Neuron (in vitro differentiated cells): Measurements from ENCODE around the gene FAM120A.

Experiments
- H2AFZ ChIP-seq: one replicate; pipeline ENCODE4 v1.6.1; 2013; ENCODE audit warnings: low read depth, mild to moderate bottlenecking, inconsistent platforms, low read length, moderate library complexity
- H3K27me3 ChIP-seq: one replicate; pipeline ENCODE4 v1.6.1; 2013; ENCODE audit warnings: low read length; ENCODE audit not compliant: insufficient read depth
- H3K36me3 ChIP-seq: one replicate; pipeline ENCODE4 v1.6.1; 2013; ENCODE audit warnings: low read length; ENCODE audit not compliant: insufficient read depth
- H3K4me1 ChIP-seq: one replicate; pipeline ENCODE4 v1.6.1; 2013; ENCODE audit warnings: low read length; ENCODE audit not compliant: insufficient read depth
- H3K4me3 ChIP-seq: 2 replicates; pipeline ENCODE4 v1.5.1; 2013; ENCODE audit warnings: mild to moderate bottlenecking, low read length, moderate library complexity
- H3K9me3 ChIP-seq: one replicate; pipeline ENCODE4 v1.6.1; 2013; ENCODE audit warnings: low read length

The FAM120A gene, protein sequence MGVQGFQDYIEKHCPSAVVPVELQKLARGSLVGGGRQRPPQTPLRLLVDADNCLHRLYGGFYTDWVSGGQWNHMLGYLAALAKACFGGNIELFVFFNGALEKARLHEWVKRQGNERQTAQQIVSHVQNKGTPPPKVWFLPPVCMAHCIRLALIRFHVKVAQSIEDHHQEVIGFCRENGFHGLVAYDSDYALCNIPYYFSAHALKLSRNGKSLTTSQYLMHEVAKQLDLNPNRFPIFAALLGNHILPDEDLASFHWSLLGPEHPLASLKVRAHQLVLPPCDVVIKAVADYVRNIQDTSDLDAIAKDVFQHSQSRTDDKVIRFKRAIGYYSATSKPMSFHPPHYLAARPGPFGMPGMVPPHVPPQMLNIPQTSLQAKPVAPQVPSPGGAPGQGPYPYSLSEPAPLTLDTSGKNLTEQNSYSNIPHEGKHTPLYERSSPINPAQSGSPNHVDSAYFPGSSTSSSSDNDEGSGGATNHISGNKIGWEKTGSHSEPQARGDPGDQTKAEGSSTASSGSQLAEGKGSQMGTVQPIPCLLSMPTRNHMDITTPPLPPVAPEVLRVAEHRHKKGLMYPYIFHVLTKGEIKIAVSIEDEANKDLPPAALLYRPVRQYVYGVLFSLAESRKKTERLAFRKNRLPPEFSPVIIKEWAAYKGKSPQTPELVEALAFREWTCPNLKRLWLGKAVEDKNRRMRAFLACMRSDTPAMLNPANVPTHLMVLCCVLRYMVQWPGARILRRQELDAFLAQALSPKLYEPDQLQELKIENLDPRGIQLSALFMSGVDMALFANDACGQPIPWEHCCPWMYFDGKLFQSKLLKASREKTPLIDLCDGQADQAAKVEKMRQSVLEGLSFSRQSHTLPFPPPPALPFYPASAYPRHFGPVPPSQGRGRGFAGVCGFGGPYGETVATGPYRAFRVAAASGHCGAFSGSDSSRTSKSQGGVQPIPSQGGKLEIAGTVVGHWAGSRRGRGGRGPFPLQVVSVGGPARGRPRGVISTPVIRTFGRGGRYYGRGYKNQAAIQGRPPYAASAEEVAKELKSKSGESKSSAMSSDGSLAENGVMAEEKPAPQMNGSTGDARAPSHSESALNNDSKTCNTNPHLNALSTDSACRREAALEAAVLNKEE

DNA sequence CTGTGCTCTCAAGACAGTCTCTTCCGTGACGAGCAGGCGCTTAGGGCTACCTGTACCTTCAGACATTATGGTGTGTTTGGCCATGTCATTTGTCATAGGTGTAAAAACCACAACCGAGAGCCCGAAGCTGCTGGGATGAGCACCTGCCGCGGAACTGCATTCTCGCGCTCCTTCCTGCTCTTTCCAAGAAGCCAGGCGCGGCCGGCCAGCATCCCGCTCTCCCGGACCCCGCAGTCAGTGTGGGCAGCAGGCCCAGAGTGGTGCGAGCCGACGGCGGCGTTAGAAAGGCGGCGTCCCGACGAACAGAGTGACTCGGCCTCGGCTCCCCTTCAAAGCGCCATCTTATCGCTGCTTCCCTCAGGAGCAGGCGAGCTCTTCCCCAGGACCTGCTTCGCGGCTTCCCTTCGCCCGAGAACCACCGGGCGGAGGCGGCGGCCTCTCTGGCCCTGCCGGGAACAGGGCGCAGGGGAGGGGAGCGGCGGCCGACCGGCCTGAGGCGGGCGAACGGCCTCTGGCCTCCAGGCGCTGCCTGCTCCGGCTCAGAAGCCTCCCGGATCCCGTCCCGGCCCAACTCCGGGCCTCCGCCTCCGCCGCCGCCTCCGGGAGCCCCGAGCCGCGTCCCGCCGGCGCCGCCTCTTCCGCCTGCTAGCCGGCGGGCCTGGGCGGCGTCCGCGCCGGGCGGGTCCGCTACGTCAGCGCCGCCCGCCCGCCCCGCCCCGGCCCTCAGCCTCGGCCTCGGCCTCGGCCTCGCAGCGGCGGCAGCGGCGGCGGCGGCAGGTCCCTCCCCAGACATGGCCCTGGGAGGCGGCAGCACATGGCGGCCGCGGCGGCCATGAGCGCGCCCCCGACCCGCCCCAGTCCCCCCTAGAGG, at the start of gene FAM120A:
FAM120A (plus strand) TSS at position 741 of the 871 bp plus-strand sequence. CDS start 231 bp downstream, outside the sequence.
- peaks cover 26% of the 10 kb centered on the region for H3K36me3 ChIP-seq

DNA sequence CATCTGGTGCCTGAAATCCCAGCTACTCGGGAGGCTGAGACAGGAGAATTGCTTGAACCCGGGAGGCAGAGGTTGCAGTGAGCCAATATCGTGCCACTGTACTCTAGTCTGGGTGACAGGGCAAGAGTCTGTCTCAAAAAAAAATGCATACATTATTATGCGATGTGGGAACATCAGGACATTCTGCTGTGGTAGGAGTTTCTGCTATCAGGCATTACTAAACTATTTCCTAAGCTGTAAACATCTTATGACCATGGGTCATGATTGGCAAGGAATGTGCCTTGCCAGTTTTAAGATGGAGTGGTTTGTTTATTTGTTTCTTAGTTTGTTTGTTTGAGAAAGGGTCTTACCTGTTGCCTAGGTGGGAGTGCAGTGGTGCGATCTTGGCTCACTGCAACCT, 45.1 kb upstream of the FAM120A start:
- H3K4me3 ChIP-seq, result no peak overlapping the region
- H3K36me3 ChIP-seq, result no peaks in the 10 kb centered on the region
- no peaks in the 10 kb centered on the region for H3K27me3 ChIP-seq
- no peaks in the 10 kb centered on the region for H3K4me1 ChIP-seq
- no peaks in the 10 kb centered on the region for H3K9me3 ChIP-seq
- H2AFZ ChIP-seq, result no peak overlapping the region

More for the DNA sequence above, at the start of gene FAM120A:
- H3K4me3 ChIP-seq, result peak within 1 kb of the TSS; percentile 97
- peak within 1 kb of the TSS; percentile 78 for H2AFZ ChIP-seq
- H3K4me1 ChIP-seq, result peaks cover 15% of the 10 kb centered on the region
- no peaks in the 10 kb centered on the region for H3K9me3 ChIP-seq
- H3K27me3 ChIP-seq, result no peaks in the 10 kb centered on the region

DNA sequence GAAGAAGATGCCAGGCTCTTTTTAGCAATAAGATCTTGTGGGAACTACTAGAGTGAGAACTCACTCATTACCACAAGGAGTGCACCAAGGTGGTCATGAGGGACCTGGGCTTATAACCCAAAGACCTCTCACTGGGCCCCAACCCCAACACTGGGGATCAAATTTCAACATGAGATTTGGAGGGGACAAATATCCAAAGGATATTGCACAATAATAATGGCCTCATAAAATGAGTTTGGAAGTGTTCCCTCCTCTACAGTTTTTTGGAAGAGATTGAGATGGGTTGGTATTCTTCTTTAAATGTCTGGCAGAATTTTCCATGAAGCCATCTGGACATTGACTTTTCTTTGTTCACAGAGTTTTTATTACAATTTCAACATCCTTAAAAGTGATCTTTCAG, 38.0 kb upstream of the FAM120A start:
- Histone ChIP-seq H2AFZ (no peak overlapping the region), H3K36me3 (no peaks in the 10 kb centered on the region), H3K27me3 (no peaks in the 10 kb centered on the region), H3K4me1 (no peaks in the 10 kb centered on the region), H3K9me3 (no peaks in the 10 kb centered on the region), H3K4me3 (no peak overlapping the region)

DNA sequence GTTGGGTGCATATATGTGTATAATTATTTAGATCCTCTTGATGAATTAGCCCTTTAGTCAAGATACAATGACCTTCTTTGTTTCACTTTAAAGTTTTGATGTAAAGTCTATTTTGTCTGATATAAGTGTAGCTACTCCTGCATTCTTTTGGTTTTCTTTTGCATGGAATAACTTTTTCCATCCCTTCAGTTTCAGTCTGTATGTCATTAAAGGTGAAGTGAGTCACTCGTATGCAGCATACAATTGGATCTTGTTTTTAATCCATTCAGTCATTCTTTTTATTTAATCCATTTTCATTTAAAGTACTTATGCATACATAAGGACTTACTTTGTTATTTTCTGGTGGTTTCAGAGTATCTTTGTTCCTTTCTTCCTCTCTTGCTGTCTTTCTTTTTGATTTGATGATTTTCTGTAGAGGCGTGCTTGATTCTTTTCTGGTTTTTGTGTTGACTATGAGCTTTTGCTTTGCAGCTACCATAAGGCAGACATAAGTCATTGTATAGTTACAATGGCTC, 36.3 kb upstream of the FAM120A start:
- Histone ChIP-seq H3K9me3 (peaks cover 5% of the 10 kb centered on the region), H3K36me3 (no peaks in the 10 kb centered on the region), H3K4me1 (no peaks in the 10 kb centered on the region), H3K4me3 (no peak overlapping the region), H3K27me3 (no peaks in the 10 kb centered on the region), H2AFZ (no peak overlapping the region)

DNA sequence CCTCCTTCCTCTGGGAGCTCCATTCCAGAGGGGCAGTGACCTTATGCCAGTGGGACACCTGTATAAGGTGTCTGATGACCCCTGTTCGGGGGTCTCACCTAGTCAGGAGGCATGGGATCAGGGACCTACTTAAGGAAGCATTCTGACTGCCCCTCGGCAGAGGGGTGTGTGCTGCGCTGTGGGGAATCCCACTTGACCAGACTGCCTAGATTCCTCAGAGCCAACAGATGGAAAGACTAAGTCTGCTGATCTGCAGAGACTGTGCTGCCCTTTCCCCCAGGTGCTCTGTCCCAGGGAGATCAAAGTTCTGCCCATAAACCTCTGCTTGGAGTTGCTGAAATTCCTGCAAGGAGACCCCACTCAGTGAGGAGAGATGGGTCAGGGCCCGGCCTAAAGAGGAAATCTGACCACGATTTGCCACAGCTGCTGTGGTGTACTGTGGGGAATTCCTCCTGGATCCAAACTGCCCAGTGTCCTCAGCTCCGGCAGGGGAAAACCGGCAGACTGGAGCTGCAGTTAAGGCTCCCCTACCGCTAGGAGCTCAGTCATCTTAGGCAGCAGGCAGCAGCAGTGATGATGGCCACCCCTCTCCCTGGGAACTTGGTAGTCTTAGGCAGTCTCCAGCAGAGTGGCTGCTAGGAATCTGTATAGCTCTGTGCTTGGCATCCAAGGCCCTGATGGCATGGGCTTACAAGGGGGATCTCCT, 34.8 kb upstream of the FAM120A start:
- no peak overlapping the region for H2AFZ ChIP-seq
- peaks cover 5% of the 10 kb centered on the region for H3K9me3 ChIP-seq
- H3K27me3 ChIP-seq, result no peaks in the 10 kb centered on the region
- no peaks in the 10 kb centered on the region for H3K4me1 ChIP-seq
- no peak overlapping the region for H3K4me3 ChIP-seq
- no peaks in the 10 kb centered on the region for H3K36me3 ChIP-seq

DNA sequence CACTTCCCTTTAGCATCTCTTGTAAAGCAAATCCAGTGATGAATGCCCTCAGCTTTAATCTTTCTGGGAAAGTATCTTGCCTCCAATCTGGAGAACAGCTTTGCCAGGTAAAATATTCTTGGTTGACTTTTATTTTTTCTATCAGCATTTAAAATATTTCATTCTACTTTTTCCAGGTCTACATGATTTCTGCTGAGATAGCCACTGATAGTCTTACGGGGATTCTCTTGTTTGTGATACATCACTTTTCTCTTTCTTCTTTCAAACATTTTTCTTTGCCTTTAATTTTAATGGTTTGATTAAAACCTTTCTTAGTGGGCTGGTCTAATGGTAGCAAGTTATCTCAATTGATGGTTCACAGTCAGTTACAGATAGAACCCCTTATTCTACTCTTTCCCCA, 33.9 kb upstream of the FAM120A start:
- no peaks in the 10 kb centered on the region for H3K36me3 ChIP-seq
- H3K27me3 ChIP-seq, result no peaks in the 10 kb centered on the region
- H3K4me1 ChIP-seq, result no peaks in the 10 kb centered on the region
- no peak overlapping the region for H3K4me3 ChIP-seq
- H3K9me3 ChIP-seq, result peaks cover 5% of the 10 kb centered on the region
- no peak overlapping the region for H2AFZ ChIP-seq

DNA sequence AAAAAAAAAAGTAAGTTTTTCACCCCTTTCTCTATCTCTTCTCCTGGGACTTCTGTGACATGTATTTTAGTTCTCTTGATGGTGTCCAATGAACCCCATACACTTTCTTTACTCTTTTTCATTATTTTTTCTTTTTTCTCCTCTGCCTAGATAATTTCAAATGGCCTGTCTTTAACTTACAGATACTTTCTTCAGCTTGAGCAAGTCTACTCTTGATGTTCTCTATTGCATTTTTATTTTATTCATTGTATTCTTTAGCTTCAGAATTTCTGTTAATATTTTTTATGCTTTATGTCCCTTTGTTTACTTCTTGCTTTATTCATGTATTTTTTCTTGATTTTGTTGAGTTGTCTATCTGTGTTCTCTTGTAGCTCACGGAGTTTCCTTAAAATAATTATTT, 32.5 kb upstream of the FAM120A start:
- H3K4me3 ChIP-seq, result no peak overlapping the region

DNA sequence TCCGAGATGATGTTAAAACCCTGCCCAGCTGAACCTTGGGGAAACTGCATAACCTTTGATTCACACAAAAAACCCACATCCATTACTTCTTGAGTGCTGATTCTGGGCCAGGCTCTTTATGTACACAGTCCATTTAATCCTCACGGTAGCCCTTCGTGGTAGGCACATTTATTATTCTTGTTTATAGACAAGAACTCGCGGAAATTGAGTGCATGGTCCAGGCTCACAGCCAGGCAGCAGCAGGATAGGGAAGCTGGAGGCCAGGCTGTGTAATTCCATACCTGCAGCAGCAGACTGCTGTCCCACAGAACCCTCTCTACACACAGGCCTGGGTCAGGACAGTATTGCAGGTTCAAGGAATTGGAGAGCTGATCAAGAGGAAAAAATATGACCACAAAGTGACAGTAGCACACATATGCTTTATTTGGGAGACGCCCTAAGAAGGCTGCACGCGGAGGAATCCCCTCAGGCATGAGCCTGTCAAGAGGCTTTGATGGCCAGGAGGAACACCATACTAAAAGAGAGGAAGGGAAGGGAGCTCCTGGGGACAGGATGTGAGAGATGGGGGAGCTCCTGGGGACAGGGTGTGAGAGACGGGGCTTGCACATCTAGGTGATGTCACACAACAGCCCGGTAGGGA, 28.4 kb upstream of the FAM120A start:
- Histone ChIP-seq H3K9me3 (peaks cover 5% of the 10 kb centered on the region), H3K36me3 (no peaks in the 10 kb centered on the region), H3K4me1 (no peaks in the 10 kb centered on the region), H2AFZ (no peak overlapping the region), H3K27me3 (no peaks in the 10 kb centered on the region), H3K4me3 (no peak overlapping the region)

More for the DNA sequence above, 32.5 kb upstream of the FAM120A start:
- Histone ChIP-seq H3K27me3 (no peaks in the 10 kb centered on the region), H3K9me3 (peaks cover 5% of the 10 kb centered on the region), H2AFZ (no peak overlapping the region), H3K36me3 (no peaks in the 10 kb centered on the region), H3K4me1 (no peaks in the 10 kb centered on the region)

DNA sequence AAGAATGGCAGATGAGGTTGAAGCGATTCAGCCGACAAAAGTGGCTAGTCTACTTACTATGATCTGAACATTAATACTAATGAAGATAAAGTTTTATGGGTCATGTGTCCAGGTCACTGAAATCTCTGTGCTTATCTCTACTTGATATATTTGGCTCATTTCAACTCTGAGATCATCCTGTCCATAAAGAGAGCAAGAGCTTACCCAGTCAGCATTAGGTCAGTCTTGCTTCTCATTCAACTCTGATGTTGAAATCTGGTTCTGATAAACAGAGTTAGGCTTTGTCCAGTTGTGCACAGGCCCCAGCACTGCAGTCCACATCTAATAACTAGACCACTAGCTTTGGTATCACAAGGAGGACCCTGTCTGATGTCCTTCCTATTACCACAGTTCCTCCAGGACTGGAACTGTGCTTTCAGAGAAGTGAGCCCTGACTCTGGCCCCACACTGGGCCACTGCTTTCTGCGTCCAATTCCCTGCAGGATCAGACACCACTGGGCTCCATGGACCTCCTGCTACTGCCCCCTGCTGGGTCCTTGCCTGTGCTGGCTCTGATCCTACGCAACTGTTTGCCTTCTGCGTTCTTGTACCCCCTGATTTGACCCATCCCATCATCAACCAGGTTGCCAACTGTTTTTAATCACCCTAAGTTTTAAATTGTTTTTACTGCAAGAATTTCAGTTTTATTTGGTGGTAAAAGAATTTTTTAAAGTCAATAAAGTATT, 23.7 kb upstream of the FAM120A start:
- Histone ChIP-seq H2AFZ (no peak overlapping the region), H3K4me3 (no peak overlapping the region), H3K27me3 (no peaks in the 10 kb centered on the region), H3K36me3 (no peaks in the 10 kb centered on the region), H3K4me1 (no peaks in the 10 kb centered on the region), H3K9me3 (no peaks in the 10 kb centered on the region)

DNA sequence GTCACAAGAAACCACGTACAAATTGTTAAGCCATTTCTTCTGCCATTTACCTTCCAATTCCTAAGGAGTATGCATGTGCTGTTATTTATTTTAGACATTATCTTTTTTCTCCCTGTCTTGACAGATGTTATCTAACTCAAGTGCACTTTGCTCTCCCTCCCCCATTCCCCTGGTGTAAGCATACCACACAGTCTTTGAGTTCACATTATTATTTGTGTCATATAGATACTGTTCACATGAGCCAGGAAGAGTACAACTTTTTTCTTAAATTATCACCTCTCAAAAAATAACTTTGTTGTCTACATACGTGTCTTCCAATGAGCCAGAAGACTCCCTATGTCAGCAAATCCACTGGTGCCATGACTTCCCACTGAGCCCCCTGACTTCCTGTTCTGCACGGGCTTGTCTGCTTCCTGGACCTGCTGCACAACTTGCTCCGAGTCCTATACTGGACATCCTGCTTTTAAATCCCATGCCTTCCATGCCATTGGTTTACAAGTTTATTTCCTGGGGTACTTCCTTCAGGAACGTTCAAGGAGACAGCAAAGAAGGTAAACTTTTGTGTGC, 19.9 kb upstream of the FAM120A start:
- no peaks in the 10 kb centered on the region for H3K9me3 ChIP-seq
- no peaks in the 10 kb centered on the region for H3K4me1 ChIP-seq
- peak overlapping the region; percentile 45 for H2AFZ ChIP-seq
- no peak overlapping the region for H3K4me3 ChIP-seq
- H3K27me3 ChIP-seq, result no peaks in the 10 kb centered on the region
- no peaks in the 10 kb centered on the region for H3K36me3 ChIP-seq

DNA sequence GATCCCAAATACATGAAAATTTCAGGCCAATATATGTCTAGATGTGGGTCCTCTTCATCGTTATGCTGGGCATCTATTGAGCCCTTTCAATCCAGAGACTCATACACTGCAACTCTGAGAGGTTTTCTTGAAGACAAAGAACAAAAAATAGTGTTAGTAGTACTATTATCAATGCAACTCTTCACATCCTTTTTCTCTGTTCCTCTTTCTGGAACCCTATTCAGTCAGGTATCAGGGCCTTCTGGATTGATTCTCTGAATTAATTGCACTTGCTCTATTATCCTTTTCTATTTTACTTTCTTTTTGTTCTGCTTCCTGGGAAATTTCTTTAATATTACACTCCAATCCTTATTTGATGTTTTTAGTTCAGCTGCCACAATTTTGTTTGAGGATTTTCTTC, 18.5 kb upstream of the FAM120A start:
- Histone ChIP-seq H3K36me3 (no peaks in the 10 kb centered on the region), H2AFZ (no peak overlapping the region), H3K4me1 (peaks cover 12% of the 10 kb centered on the region), H3K9me3 (no peaks in the 10 kb centered on the region), H3K27me3 (no peaks in the 10 kb centered on the region), H3K4me3 (no peak overlapping the region)
